B cell (primary cell): ENCODE measurements around the gene DGKZ. TPM values are rescaled to one million over a fixed set of nuclear protein-coding genes. Genes with fewer than 3 reads are reported as not detected.

Experiments
- ATAC-seq: fragments of 200-7000 bp; cut with Tn5 transposase; one replicate; pipeline ENCODE4 v1.10.0; 2021; ENCODE audit warnings: low read depth, mild to moderate bottlenecking, moderate number of reproducible peaks, moderate library complexity
- CTCF ChIA-PET: fragments of 350-600 bp; sonication (Branson Sonifier 250); formaldehyde crosslinking; loops from one replicate; lab custom pipeline; 2021; ENCODE audit warnings: antibody characterized with exemption, inconsistent platforms; lab: Charles Lee
- POLR2A ChIA-PET: fragments of 350-600 bp; sonication (Branson Sonifier 250); formaldehyde crosslinking; loops from one replicate; lab custom pipeline; 2021; ENCODE audit warnings: antibody characterized with exemption; lab: Charles Lee
- DNase-seq: peaks from one replicate; pipeline ENCODE4 v3.0.0; 2013
- H2AFZ ChIP-seq: 2 replicates; pipeline ENCODE4 v1.6.1; 2012; ENCODE audit warnings: mild to moderate bottlenecking, low read depth, low read length; ENCODE audit not compliant: insufficient read depth, poor library complexity, severe bottlenecking
- H3K27ac ChIP-seq, 2 donors: 1 replicate in 1 of 2; 2 replicates in 1 of 2; pipeline ENCODE4 v1.5.1; 2012 to 2013; ENCODE audit warnings: low read length in 2 of 2, mild to moderate bottlenecking in 2 of 2, moderate library complexity in 1 of 2
- H3K27me3 ChIP-seq, 4 experiments: fragments of 200-600 bp in 1 of 4; sonication (generic) in 1 of 4; replicated peaks in 1 of 4; 1 replicate in 2 of 4; 2 replicates in 2 of 4; pipeline versions ENCODE4 v1.6.1 to v1.7.0; 2013 to 2016; ENCODE audit warnings: low read length in 3 of 4, mild to moderate bottlenecking in 2 of 4, mixed read lengths in 1 of 4, moderate library complexity in 1 of 4; ENCODE audit not compliant: insufficient read depth in 4 of 4, control insufficient read depth in 3 of 4; ENCODE audit errors: control extremely low read depth in 1 of 4
- H3K36me3 ChIP-seq, 2 experiments: replicated peaks in 1 of 2; 1 replicate in 1 of 2; 2 replicates in 1 of 2; pipeline versions ENCODE4 v1.6.1 to v1.7.1; 2013; ENCODE audit warnings: low read length in 1 of 2; ENCODE audit not compliant: insufficient read depth in 2 of 2, control insufficient read depth in 1 of 2; ENCODE audit errors: control extremely low read depth in 1 of 2, extremely low read depth in 1 of 2
- H3K4me1 ChIP-seq, 2 donors: fragments of 200-600 bp in 1 of 2; sonication (generic) in 1 of 2; 1 replicate in 1 of 2; 2 replicates in 1 of 2; pipeline versions ENCODE4 v1.5.1 to v1.6.1; 2013 to 2017; ENCODE audit warnings: low read length in 2 of 2; ENCODE audit not compliant: control insufficient read depth in 2 of 2, insufficient read depth in 2 of 2
- H3K4me2 ChIP-seq: replicated peaks from 2 replicates; pipeline ENCODE3; 2012; ENCODE audit warnings: mild to moderate bottlenecking, low read depth, low read length; ENCODE audit not compliant: poor library complexity, severe bottlenecking
- H3K4me3 ChIP-seq, 5 experiments: fragments of 200-600 bp in 1 of 5; sonication (generic) in 1 of 5; 1 replicate in 3 of 5; 2 replicates in 2 of 5; pipeline versions ENCODE4 v1.5.1 to v1.7.0; 2011 to 2016; ENCODE audit warnings: low read length in 4 of 5, mild to moderate bottlenecking in 4 of 5, low read depth in 2 of 5, control low read depth in 1 of 5, moderate library complexity in 1 of 5; ENCODE audit not compliant: insufficient read depth in 1 of 5; ENCODE audit errors: control extremely low read depth in 1 of 5, extremely low read depth in 1 of 5
- H3K79me2 ChIP-seq: fragments of 200-600 bp; sonication (generic); one replicate; pipeline ENCODE4 v1.6.0; 2016; ENCODE audit warnings: low read length; ENCODE audit not compliant: control insufficient read depth, insufficient read depth
- H3K9ac ChIP-seq: fragments of 200-600 bp; sonication (generic); 2 replicates; pipeline ENCODE4 v1.6.1; 2017; ENCODE audit warnings: mild to moderate bottlenecking, low read length, moderate library complexity
- H3K9me3 ChIP-seq, 3 donors: one replicate each; pipeline versions ENCODE4 v1.6.1 to v1.7.1; 2013; ENCODE audit warnings: low read length in 2 of 3; ENCODE audit not compliant: control insufficient read depth in 2 of 3, insufficient read depth in 1 of 3; ENCODE audit errors: control extremely low read depth in 1 of 3
- H4K20me1 ChIP-seq: 2 replicates; pipeline ENCODE4 v1.6.0; 2012; ENCODE audit warnings: mild to moderate bottlenecking, low read length; ENCODE audit not compliant: insufficient read depth, control insufficient read depth, poor library complexity, severe bottlenecking
- H3K27ac Mint-ChIP-seq: one replicate; pipeline ENCODE4 v1.8.0; 2021; ENCODE audit warnings: mixed read lengths
- H3K27me3 Mint-ChIP-seq: one replicate; pipeline ENCODE4 v1.8.0; 2021; ENCODE audit warnings: mixed read lengths
- H3K4me1 Mint-ChIP-seq: one replicate; pipeline ENCODE4 v1.8.0; 2021; ENCODE audit warnings: mixed read lengths
- H3K4me3 Mint-ChIP-seq: one replicate; pipeline ENCODE4 v1.8.0; 2021; ENCODE audit warnings: mixed read lengths
- H3K9me3 Mint-ChIP-seq: one replicate; pipeline ENCODE4 v1.8.0; 2022; ENCODE audit warnings: mixed read lengths; ENCODE audit not compliant: insufficient read depth
- CTCF ChIP-seq: fragments of 200-600 bp; IDR thresholded peaks from one replicate; pipeline ENCODE4 v1.8.0; 2022; ENCODE audit warnings: antibody characterized with exemption, mild to moderate bottlenecking
- EZH2 ChIP-seq: IDR thresholded peaks from 2 replicates; pipeline ENCODE4 v1.6.1; 2012; ENCODE audit warnings: borderline replicate concordance, low read depth, mild to moderate bottlenecking, moderate library complexity, low read length; ENCODE audit not compliant: insufficient read depth, poor library complexity, severe bottlenecking
- WGBS: methylation state at CpG from one replicate; pipeline ENCODE4 v1.1.5; 2013; ENCODE audit warnings: missing lambda C conversion rate; ENCODE audit not compliant: insufficient coverage; 5-methylcytosine and 5-hydroxymethylcytosine counted together
- intact Hi-C: fragments of 100-400 bp; cut with micrococcal nuclease; formaldehyde crosslinking; loops from one replicate; pipeline ENCODE4 v1.10.0; 2022
- polyA plus RNA-seq: library from polyadenylated mRNA; depleted of rRNA; stranded (reverse); fragments of >200 nt; gene quantifications from 2 replicates; pipeline ENCODE4 v1.2.3, GENCODE V29; 2012
- total RNA-seq, 2 donors: library from RNA; stranded (reverse); fragments of 120-200 nt in 1 of 2; gene quantifications; 1 replicate in 1 of 2; 2 replicates in 1 of 2; pipeline versions ENCODE4 v1.2.3 to v1.2.4, GENCODE V29; 2013 to 2022

The DGKZ gene
- total and polyA plus RNA-seq, 2 donors (not counting 1 experiment from before 2014, with no cell fraction given) = 56.6 to 79.5 TPM

- Histone ChIP-seq H3K4me1 (peaks cover 19 to 30% of the 10 kb centered on the region in 2 donors), H3K9ac (no peak overlapping the region), H3K4me3 (no peak overlapping the region), H3K9me3 (no peaks in the 10 kb centered on the region), H3K36me3 (peaks cover 0 to 5% of the 10 kb centered on the region in 2 experiments), H3K27me3 (no peaks in the 10 kb centered on the region), H4K20me1 (peaks cover 83% of the 10 kb centered on the region), H3K4me2 (no peak overlapping the region), H3K79me2 (peaks cover 50% of the 10 kb centered on the region), H2AFZ (no peak overlapping the region), H3K27ac (no peak overlapping the region)
- H3K4me3 Mint-ChIP-seq = no peak overlapping the region
- no peak for TF ChIP-seq EZH2
- TF ChIP-seq CTCF = no peak
- no peaks in the 10 kb centered on the region for H3K27me3 Mint-ChIP-seq
- 95% methylated on average over 3 of the region's 3 CpGs for WGBS
- no peak for DNase-seq
- ChIA-PET POLR2A (no interaction called here), CTCF (interaction anchor here (1.4 to 1.9 kb wide), 2 partner anchors 12 to 121 kb away, joined by 4 read pairs; no protein-coding TSS in a partner anchor)
- H3K27ac Mint-ChIP-seq = no peak overlapping the region
- H3K4me1 Mint-ChIP-seq = peaks cover 30% of the 10 kb centered on the region
- no peak for ATAC-seq
- intact Hi-C loops = no loop called here
- H3K9me3 Mint-ChIP-seq = no peaks in the 10 kb centered on the region
These were observed 17.5 kb downstream of the DGKZ start for GRCh38 chr11:46364791-46365190.

- intact Hi-C loops = no loop called here
- H3K79me2 ChIP-seq = peaks cover 46% of the 10 kb centered on the region
- TF ChIP-seq EZH2 (no peak), CTCF (no peak)
- peaks cover 0 to 10% of the 10 kb centered on the region in 2 experiments for H3K36me3 ChIP-seq
- no peak overlapping the region for H3K9ac ChIP-seq
- no peaks in the 10 kb centered on the region for H3K27me3 Mint-ChIP-seq
- no peaks in the 10 kb centered on the region for H3K9me3 ChIP-seq
- no peak overlapping the region for H3K27ac Mint-ChIP-seq
- peaks cover 24% of the 10 kb centered on the region for H3K4me1 Mint-ChIP-seq
- no peak for ATAC-seq
- H3K27ac ChIP-seq = no peak overlapping the region
- POLR2A ChIA-PET = no interaction called here
- no peak overlapping the region for H3K4me3 ChIP-seq
- CTCF ChIA-PET = interaction anchor here (1.2 to 3.5 kb wide), 4 partner anchors 15 to 252 kb away, joined by 4 to 18 read pairs (median 5); partner anchors contain the start of gene DGKZ
- no peaks in the 10 kb centered on the region for H3K9me3 Mint-ChIP-seq
- peaks cover 12 to 24% of the 10 kb centered on the region in 2 donors for H3K4me1 ChIP-seq
- no peak overlapping the region for H3K4me2 ChIP-seq
- H2AFZ ChIP-seq = no peak overlapping the region
- peaks cover 82% of the 10 kb centered on the region for H4K20me1 ChIP-seq
- 98% methylated on average over 15 of the region's 22 CpGs for WGBS
- no peak for DNase-seq
- H3K27me3 ChIP-seq = no peaks in the 10 kb centered on the region
- no peak overlapping the region for H3K4me3 Mint-ChIP-seq
These were observed 19.0 kb downstream of the DGKZ start for GRCh38 chr11:46366260-46366659.
